DND-41 (cell line): ENCODE measurements around the gene TTLL13.

Experiments used
- CTCF ChIP-seq: IDR thresholded peaks from 2 replicates; pipeline ENCODE4 v1.5.1; 2012; ENCODE audit warnings: borderline replicate concordance, low read length, moderate library complexity, mild to moderate bottlenecking; ENCODE audit not compliant: poor library complexity, severe bottlenecking; ENCODE audit errors: extremely low read depth
- EZH2 ChIP-seq: IDR thresholded peaks from 3 replicates; pipeline ENCODE4 v1.6.1; 2012; ENCODE audit warnings: borderline replicate concordance, low read depth, mild to moderate bottlenecking, moderate library complexity, low read length, inconsistent platforms; ENCODE audit not compliant: severe bottlenecking

- TF ChIP-seq CTCF (no peak), EZH2 (no peak)
Measured at GRCh38 chr15:90211440-90212143, 37.8 kb upstream of the TTLL13 start.
